Ectodermal cell (in vitro differentiated cells): ENCODE results near the gene FFAR1.
"Not testable (repeated sequence)": the region's sequence is repeated elsewhere in the genome, so short reads cannot be mapped to it uniquely, and the experiment has no call there.

ENCODE experiments used
- H3K27ac ChIP-seq: 2 replicates; pipeline ENCODE4 v1.7.0; 2013; ENCODE audit warnings: mild to moderate bottlenecking, low read depth, low read length; ENCODE audit not compliant: insufficient read depth, poor library complexity, severe bottlenecking
- H3K27me3 ChIP-seq: 2 replicates; pipeline ENCODE4 v1.7.0; 2013; ENCODE audit warnings: mild to moderate bottlenecking, low read length; ENCODE audit not compliant: insufficient read depth, control insufficient read depth, poor library complexity, severe bottlenecking
- H3K36me3 ChIP-seq: one replicate; pipeline ENCODE4 v1.7.0; 2013; ENCODE audit warnings: low read length; ENCODE audit not compliant: control insufficient read depth, insufficient read depth
- H3K4me1 ChIP-seq: one replicate; pipeline ENCODE4 v1.7.0; 2013; ENCODE audit warnings: low read length; ENCODE audit not compliant: control insufficient read depth, insufficient read depth
- H3K4me3 ChIP-seq: 2 replicates; pipeline ENCODE4 v1.7.0; 2013; ENCODE audit warnings: low read depth, low read length, control low read depth; ENCODE audit not compliant: insufficient read depth
- H3K9me3 ChIP-seq: 2 replicates; pipeline ENCODE4 v1.7.0; 2013; ENCODE audit warnings: mild to moderate bottlenecking, low read length, moderate library complexity; ENCODE audit not compliant: control insufficient read depth
- WGBS, 2 experiments: methylation state at CpG; one replicate each; pipeline ENCODE4 v1.1.7; 2013; ENCODE audit warnings: missing lambda C conversion rate in 2 of 2; 5-methylcytosine and 5-hydroxymethylcytosine counted together

The FFAR1 gene

DNA sequence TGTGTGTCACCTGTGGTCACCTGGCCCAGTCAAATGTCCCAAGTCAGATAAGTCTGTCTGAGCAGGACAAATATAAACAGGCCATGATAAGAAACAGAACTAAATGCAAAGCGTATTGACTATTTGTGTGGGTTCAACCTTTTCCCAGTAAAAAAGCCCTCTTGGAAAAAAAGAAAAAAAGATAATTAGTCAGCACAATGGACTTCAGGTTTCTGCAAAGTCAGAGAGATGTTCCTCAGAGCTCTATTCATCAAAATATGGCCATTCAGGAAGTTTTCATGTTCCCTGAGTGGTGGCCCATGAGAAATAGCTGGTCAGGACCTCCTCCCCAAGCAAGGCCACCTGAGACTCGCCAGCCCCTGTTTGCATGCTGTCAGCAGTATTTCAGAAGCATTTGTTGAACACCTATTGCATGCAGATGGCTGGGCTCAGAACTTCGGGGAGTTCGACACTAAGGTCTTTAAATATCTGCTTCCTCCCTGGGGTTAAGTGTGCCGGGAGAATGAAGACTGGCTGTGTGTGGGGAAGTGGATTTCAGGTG, 13.2 kb downstream of the FFAR1 start:
- no peak overlapping the region for H3K27ac ChIP-seq
- 93% methylated on average over 5 of the region's 5 CpGs for WGBS, 2 experiments

DNA sequence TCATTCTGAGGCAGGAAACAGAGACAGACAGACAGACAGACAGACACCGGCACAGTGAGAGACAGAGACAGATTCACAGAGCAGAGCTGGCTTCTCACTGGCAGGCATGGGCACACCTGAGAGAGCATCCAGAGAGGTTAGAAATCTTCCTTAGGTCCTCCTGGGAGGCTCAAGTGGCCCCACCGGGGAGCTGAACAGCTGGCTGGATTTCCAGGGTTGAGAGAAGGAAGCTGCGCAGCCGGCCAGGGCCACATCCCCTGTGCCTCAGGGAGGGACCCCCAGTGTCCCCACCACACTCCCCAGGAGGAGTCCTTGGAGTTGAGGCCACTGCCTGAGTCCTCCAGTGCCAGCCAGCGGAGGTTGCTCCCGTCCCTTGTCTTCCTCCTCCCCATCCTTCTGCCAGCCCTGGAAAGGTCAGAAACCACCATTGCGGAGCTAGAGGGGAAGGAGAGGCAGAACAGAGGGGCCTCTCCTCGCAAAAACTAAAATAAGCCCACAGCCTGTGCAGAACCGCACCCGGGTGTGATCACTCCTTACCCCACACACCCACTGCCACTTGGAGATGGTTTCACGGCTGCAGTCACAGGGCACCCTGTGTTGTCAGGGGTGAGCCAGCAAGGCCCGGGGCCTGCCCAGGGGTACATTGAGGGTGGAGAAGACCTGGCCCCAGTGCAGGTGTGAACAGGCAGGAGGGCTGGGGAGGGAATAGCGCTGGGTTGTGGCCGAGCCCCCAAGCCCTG, 14.7 kb downstream of the FFAR1 start:
- no peaks in the 10 kb centered on the region for H3K27me3 ChIP-seq
- H3K36me3 ChIP-seq: no peaks in the 10 kb centered on the region
- H3K4me3 ChIP-seq: no peak overlapping the region
- H3K9me3 ChIP-seq: no peaks in the 10 kb centered on the region
- no peak overlapping the region for H3K27ac ChIP-seq
- no peaks in the 10 kb centered on the region for H3K4me1 ChIP-seq
- WGBS, 2 experiments: 93 to 94% methylated on average over 10 to 14 of the region's 14 CpGs

More for the DNA sequence above, 13.2 kb downstream of the FFAR1 start:
- Histone ChIP-seq H3K9me3 (no peaks in the 10 kb centered on the region), H3K27me3 (no peaks in the 10 kb centered on the region), H3K36me3 (no peaks in the 10 kb centered on the region), H3K4me1 (no peaks in the 10 kb centered on the region), H3K4me3 (no peak overlapping the region)

DNA sequence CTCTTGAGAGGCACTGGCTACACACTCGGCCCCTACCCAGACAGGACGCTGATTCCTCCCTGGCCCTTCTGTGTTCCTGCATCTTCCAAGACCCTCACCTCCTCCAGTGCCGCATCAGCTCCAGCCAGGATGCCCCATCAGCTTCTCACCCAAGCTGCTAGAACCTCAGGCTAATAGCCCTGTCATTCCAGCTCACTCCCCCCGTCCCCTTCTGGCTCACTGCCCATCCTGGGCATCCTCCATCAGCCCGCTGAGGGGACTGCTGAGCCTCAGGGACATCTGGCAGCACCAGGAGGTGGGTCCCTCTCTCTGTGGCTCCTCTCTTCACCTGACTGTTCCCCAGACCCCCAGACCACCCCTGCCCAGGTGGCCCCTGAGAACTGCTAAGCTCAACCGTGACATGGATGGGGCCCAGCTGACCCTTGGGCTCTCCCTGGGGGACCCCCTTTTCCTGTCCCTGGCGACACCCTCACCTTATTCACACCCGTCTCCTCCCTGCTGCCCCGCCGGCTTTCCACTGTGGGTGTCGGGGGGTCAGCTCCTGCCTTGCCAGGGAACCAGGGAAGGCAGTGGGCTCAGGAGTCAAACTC, 15.4 kb downstream of the FFAR1 start:
- Histone ChIP-seq H3K27me3 (no peaks in the 10 kb centered on the region), H3K27ac (no peak overlapping the region), H3K9me3 (no peaks in the 10 kb centered on the region), H3K4me3 (no peak overlapping the region), H3K36me3 (no peaks in the 10 kb centered on the region), H3K4me1 (no peaks in the 10 kb centered on the region)
- WGBS, 2 experiments: 91 to 95% methylated on average over 11 of the region's 11 CpGs

DNA sequence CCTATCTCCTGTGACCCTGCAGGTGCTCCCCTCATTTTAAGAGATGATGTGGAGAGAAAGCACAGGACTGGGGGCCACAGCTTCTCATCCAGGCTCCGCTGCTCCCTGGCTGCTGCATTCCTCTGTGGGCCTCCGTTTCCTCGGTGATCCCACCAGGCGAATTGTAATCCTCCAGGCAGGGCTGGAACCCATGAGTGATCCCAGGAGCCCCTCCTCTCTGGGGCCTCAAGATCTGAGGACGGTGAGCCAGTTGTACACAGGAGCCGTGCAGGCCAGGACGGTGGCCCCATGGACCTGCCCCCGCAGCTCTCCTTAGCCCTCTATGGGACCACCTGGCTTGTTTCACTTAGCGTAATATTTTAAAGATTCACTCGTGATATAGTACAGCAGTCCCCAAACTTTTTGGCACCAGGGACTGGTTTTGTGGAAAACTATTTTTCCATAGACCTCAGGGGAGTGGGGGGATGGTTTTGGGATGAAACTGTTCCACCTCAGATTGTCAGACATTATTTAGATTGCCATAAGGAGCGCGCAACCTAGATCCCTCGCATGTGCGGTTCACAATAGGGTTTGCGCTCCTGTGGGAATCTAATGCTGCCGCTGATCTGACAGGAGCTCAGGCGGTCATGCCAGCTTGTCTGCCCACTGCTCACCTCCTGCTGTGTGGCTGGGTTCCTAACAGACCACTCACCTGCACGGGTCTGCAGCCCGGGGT, 16.2 kb downstream of the FFAR1 start:
- no peak overlapping the region for H3K27ac ChIP-seq
- H3K4me3 ChIP-seq: no peak overlapping the region
- 87% methylated on average over 19 of the region's 19 CpGs for WGBS, 2 experiments
- no peaks in the 10 kb centered on the region for H3K4me1 ChIP-seq
- H3K36me3 ChIP-seq: no peaks in the 10 kb centered on the region
- H3K27me3 ChIP-seq: no peaks in the 10 kb centered on the region
- H3K9me3 ChIP-seq: no peaks in the 10 kb centered on the region

DNA sequence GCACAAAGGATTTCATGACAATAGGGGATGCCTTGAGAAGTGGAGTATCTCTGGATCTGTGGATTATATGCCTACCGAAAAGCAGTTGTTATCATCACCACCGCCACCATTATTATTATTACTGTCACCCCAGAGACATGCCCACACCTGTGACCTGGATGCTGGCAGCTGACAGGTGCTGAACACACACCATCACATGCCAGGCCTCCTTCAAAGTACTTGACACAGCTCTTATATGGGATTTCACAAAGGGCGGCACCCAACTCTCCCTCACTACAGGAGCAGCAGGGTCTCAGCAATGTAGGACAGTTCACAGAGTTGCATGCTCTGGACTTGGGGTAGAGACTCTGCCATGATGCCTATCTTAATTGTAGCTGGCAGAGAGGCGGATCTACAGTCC, 17.6 kb downstream of the FFAR1 start:
- no peak overlapping the region for H3K27ac ChIP-seq
- 96% methylated on average over 4 of the region's 4 CpGs for WGBS, 2 experiments
- H3K36me3 ChIP-seq: no peaks in the 10 kb centered on the region

DNA sequence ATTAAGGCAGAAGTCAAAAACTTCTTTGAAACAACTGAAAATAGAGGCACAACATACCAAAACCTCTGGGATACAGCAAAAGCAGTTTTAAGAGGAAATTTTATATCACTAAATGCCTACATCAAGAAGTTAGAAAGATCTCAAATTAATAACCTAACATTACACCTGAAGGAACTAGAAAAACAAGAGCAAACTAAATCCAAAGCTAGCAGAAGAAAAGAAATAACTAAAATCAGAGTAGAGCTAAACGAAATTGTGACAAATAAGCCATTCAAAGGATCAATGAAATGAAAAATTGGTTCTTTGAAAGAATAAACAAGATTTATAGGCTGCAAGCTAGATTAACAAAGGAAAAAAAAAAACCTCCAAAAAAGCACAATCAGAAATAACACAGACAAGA, 20.7 kb downstream of the FFAR1 start:
- H3K9me3 ChIP-seq: no peaks in the 10 kb centered on the region
- no peak overlapping the region for H3K4me3 ChIP-seq
- no CpG with 5 or more reads among the region's 1 CpG for WGBS, 2 experiments
- no peaks in the 10 kb centered on the region for H3K27me3 ChIP-seq
- H3K4me1 ChIP-seq: no peaks in the 10 kb centered on the region
- no peaks in the 10 kb centered on the region for H3K36me3 ChIP-seq
- no peak overlapping the region for H3K27ac ChIP-seq

More for the DNA sequence above, 17.6 kb downstream of the FFAR1 start:
- Histone ChIP-seq H3K27me3 (no peaks in the 10 kb centered on the region), H3K4me1 (no peaks in the 10 kb centered on the region), H3K9me3 (no peaks in the 10 kb centered on the region), H3K4me3 (no peak overlapping the region)

DNA sequence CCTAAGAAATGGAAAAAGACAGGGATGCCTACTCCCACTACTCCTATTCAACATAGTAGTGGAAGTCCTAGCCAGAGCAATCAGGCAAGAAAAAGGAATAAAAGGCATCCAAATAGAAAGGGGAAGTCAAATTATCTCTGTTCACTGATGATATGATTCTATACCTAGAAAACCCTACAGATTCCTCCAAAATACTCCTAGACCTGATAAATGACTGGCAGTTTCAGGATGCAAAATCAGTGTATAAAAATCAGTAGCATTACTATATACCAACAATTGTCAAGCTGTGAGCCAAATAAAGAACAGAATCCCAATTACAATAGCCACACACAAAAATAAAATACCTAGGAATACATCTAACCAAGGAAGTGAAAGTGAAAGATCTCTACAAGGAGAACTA, 21.8 kb downstream of the FFAR1 start:
- Histone ChIP-seq H3K9me3 (no peaks in the 10 kb centered on the region), H3K36me3 (no peaks in the 10 kb centered on the region), H3K27me3 (no peaks in the 10 kb centered on the region), H3K27ac (no peak overlapping the region), H3K4me3 (no peak overlapping the region), H3K4me1 (no peaks in the 10 kb centered on the region)

DNA sequence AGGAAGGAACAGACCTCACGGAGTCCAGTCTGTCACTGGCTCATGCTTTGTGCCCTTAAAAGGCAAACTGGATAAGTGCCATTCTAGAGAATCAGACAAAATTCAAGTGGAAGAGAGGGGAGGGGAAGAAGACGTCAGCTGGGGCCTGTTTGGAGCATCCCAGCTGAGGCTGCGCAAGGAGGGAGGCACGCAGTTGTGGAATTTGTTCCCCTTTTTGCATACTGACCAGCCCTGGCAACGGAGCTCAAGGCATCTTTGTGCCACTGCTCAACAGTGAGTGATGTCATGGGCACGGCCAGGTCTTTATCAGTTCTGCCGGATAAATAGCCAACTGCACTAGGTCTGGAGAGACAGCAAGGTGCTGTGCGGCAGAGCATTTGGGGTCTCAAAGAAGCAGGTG, 23.0 kb downstream of the FFAR1 start, which contains the start of gene GPR42:
TSS of gene GPR42 (plus strand) at position 347 of the 400 bp plus-strand sequence. CDS start 292 bp downstream, outside the sequence.
- Histone ChIP-seq H3K9me3 (no peaks in the 10 kb centered on the region), H3K4me3 (no peak within 1 kb of the TSS), H3K27me3 (no peaks in the 10 kb centered on the region), H3K4me1 (no peaks in the 10 kb centered on the region), H3K36me3 (no peaks in the 10 kb centered on the region), H3K27ac (no peak within 1 kb of the TSS)
- WGBS, 2 experiments: 93 to 94% methylated on average over 6 to 7 of the region's 8 CpGs

DNA sequence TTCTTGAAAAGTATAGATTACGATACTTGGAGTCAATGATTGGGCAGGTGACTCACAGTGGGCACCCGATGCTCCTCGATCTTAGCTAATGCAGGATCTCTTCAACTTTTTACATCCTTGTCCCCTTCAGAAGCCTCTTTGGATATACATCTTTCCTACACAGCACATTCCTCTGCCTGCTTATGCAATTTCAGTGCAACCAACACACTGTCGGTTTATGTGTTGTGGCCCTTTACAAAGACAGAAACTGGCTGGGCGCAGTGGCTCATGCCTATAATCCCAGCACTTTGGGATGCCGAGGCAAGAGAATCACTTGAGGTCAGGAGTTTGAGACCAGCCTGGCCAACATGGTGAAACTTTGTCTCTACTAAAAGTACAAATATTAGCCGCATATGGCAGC, 25.8 kb downstream of the FFAR1 start:
- Histone ChIP-seq H3K4me1 (no peaks in the 10 kb centered on the region), H3K27me3 (no peaks in the 10 kb centered on the region), H3K27ac (no peak overlapping the region), H3K4me3 (no peak overlapping the region), H3K36me3 (no peaks in the 10 kb centered on the region), H3K9me3 (no peaks in the 10 kb centered on the region)
- 86 to 88% methylated on average over 7 of the region's 7 CpGs for WGBS, 2 experiments

DNA sequence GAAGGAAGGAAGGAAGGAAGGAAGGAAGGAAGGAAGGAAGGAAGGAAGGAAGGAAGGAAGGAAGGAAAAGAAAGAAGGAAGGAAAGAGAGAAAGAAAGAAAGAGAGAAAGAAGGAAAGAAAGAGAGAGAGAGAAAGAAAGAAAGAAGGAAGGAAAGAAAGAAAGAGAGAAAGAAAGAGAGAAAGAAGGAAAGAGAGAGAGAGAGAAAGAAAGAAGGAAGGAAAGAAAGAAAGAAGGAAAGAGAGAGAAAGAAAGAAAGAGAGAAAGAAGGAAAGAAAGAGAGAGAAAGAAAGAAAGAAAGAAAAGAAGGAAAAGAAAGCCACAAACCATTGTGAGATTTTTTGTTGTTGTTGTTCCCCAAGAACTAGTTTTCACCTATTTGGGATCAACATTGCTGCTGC, 26.3 kb downstream of the FFAR1 start:
- H3K9me3 ChIP-seq, H3K27ac ChIP-seq, H3K4me1 ChIP-seq, H3K4me3 ChIP-seq, H3K27me3 ChIP-seq, H3K36me3 ChIP-seq: not testable (repeated sequence)
